GM21367 (cell line): ENCODE data around the gene CHL1.

ENCODE experiments used
- ATAC-seq: cut with Tn5 transposase; IDR thresholded peaks from one replicate; pipeline ENCODE4 v1.9.1; 2021; ENCODE audit not compliant: unreplicated experiment

The CHL1 gene

GRCh38 chr3:332701-333100 is 136.1 kb downstream of the CHL1 start:
- ATAC-seq: no peak

- ATAC-seq: no peak
These were observed 138.7 kb downstream of the CHL1 start for GRCh38 chr3:335240-335639.

GRCh38 chr3:339351-339750 is 142.8 kb downstream of the CHL1 start:
- ATAC-seq: no peak

- no peak for ATAC-seq
These were observed 145.4 kb downstream of the CHL1 start for GRCh38 chr3:341998-342397.

GRCh38 chr3:346186-346585 is 149.6 kb downstream of the CHL1 start:
- ATAC-seq: no peak

GRCh38 chr3:347581-347980 is 151.0 kb downstream of the CHL1 start:
- no peak for ATAC-seq

- no peak for ATAC-seq
These were observed 154.4 kb downstream of the CHL1 start for GRCh38 chr3:350871-351371.

GRCh38 chr3:352599-352998 is 156.0 kb downstream of the CHL1 start:
- no peak for ATAC-seq

GRCh38 chr3:353191-353739 is 156.7 kb downstream of the CHL1 start:
- no peak for ATAC-seq

- peak; percentile 78 for ATAC-seq
These were observed 157.9 kb downstream of the CHL1 start for GRCh38 chr3:354432-354831.

- peak; percentile 42 for ATAC-seq
These were observed 159.1 kb downstream of the CHL1 start for GRCh38 chr3:355622-356021.

- no peak for ATAC-seq
These were observed 160.4 kb downstream of the CHL1 start for GRCh38 chr3:356952-357351.

- ATAC-seq: peak; percentile 84
These were observed 163.1 kb downstream of the CHL1 start for GRCh38 chr3:359672-360071.

- ATAC-seq: no peak
These were observed 166.2 kb downstream of the CHL1 start for GRCh38 chr3:362681-363338.

GRCh38 chr3:364287-364686 is 167.7 kb downstream of the CHL1 start:
- no peak for ATAC-seq

GRCh38 chr3:365268-365667 is 168.7 kb downstream of the CHL1 start:
- ATAC-seq: peak; percentile 61

- ATAC-seq: peak; percentile 44
These were observed 169.7 kb downstream of the CHL1 start for GRCh38 chr3:366253-366652.

GRCh38 chr3:373193-373779 is 176.7 kb downstream of the CHL1 start:
- no peak for ATAC-seq

GRCh38 chr3:374459-374858 is 177.9 kb downstream of the CHL1 start:
- ATAC-seq: no peak

GRCh38 chr3:377158-377561 is 180.6 kb downstream of the CHL1 start:
- ATAC-seq: no peak

- no peak for ATAC-seq
These were observed 184.2 kb downstream of the CHL1 start for GRCh38 chr3:380801-381200.

- no peak for ATAC-seq
These were observed 188.6 kb downstream of the CHL1 start for GRCh38 chr3:385151-385550.

GRCh38 chr3:394775-395174 is 198.2 kb downstream of the CHL1 start:
- ATAC-seq: no peak
